K562 (cell line): ENCODE measurements around the gene UBXN6. TPM values are rescaled to one million over a fixed set of nuclear protein-coding genes. Genes with fewer than 3 reads are reported as not detected.
A peak's percentile ranks its signal among the peaks of the same experiment; 100 is the strongest.

Experiments
- ARID4B ChIP-seq: sonication (generic); formaldehyde crosslinking; IDR thresholded peaks from 2 replicates; pipeline ENCODE4 v1.8.0; 2022; ENCODE audit warnings: mild to moderate bottlenecking, missing genetic modification reagents
- CEBPG ChIP-seq, 3 experiments: fragments of 200-800 bp in 1 of 3; sonication (Bioruptor generic) in 1 of 3; sonication (generic) in 1 of 3; formaldehyde crosslinking in 1 of 3; IDR thresholded peaks in 2 of 3; conservative IDR thresholded peaks in 1 of 3; 2 replicates each; pipeline versions ENCODE4 v1.6.1 to v1.8.0; 2016 to 2022; ENCODE audit warnings: missing compliant biosample characterization in 2 of 3, missing genetic modification characterization in 2 of 3, mild to moderate bottlenecking in 1 of 3, missing genetic modification reagents in 1 of 3
- CGGBP1 ChIP-seq: fragments of 250-450 bp; sonication (Bioruptor Pico); IDR thresholded peaks from 2 replicates; pipeline ENCODE4 v1.9.0; 2021; ENCODE audit warnings: mild to moderate bottlenecking
- ELF1 ChIP-seq: fragments of 200-800 bp; sonication (Bioruptor generic); IDR thresholded peaks from 2 replicates; pipeline ENCODE4 v1.6.1; 2016; ENCODE audit warnings: missing genetic modification characterization, missing compliant biosample characterization
- FUS ChIP-seq: fragments of 200-400 bp; formaldehyde crosslinking; optimal IDR thresholded peaks from 2 replicates; pipeline ENCODE3; 2017; ENCODE audit warnings: low read depth, low read length
- GTF2B ChIP-seq: IDR thresholded peaks from 2 replicates; pipeline ENCODE4 v1.6.1; 2011; ENCODE audit not compliant: insufficient read length; ENCODE audit errors: extremely low read depth
- MBD2 ChIP-seq: sonication (generic); IDR thresholded peaks from 2 replicates; pipeline ENCODE4 v1.6.1; 2016; ENCODE audit warnings: low read depth, borderline replicate concordance
- MCM2 ChIP-seq: fragments of 450-650 bp; IDR thresholded peaks from 2 replicates; pipeline ENCODE4 v1.6.1; 2017; ENCODE audit warnings: low read depth, mild to moderate bottlenecking
- NR2C2 ChIP-seq, 2 experiments: fragments of 200-800 bp in 1 of 2; sonication (Bioruptor generic) in 1 of 2; sonication (generic) in 1 of 2; formaldehyde crosslinking in 1 of 2; IDR thresholded peaks; 2 replicates each; pipeline versions ENCODE4 v1.6.1 to v1.8.0; 2016 to 2022; ENCODE audit warnings: mild to moderate bottlenecking in 1 of 2, missing compliant biosample characterization in 1 of 2, missing genetic modification characterization in 1 of 2, missing genetic modification reagents in 1 of 2
- POLR2H ChIP-seq: IDR thresholded peaks from 2 replicates; pipeline ENCODE4 v1.6.1; 2016; ENCODE audit warnings: missing genetic modification characterization, low read depth, mild to moderate bottlenecking, control low read depth, missing compliant biosample characterization, moderate library complexity
- RBBP5 ChIP-seq: fragments of 200-600 bp; sonication (generic); IDR thresholded peaks from 2 replicates; pipeline ENCODE4 v1.6.1; 2012; ENCODE audit warnings: borderline replicate concordance, mild to moderate bottlenecking, low read length, control low read depth, inconsistent platforms; ENCODE audit not compliant: insufficient read depth, poor library complexity, severe bottlenecking
- SMC3 ChIP-seq: conservative IDR thresholded peaks from 2 replicates; pipeline ENCODE4 v1.6.1; 2011; ENCODE audit warnings: low read depth, low read length, improper control_type of control experiment; ENCODE audit not compliant: insufficient read depth
- SP1 ChIP-seq: sonication (generic); formaldehyde crosslinking; IDR thresholded peaks from 2 replicates; pipeline ENCODE4 v1.8.1; 2022; ENCODE audit warnings: mild to moderate bottlenecking, missing genetic modification reagents
- TAL1 ChIP-seq: fragments of 450-650 bp; IDR thresholded peaks from 2 replicates; pipeline ENCODE4 v1.6.1; 2016; ENCODE audit warnings: mild to moderate bottlenecking
- TBL1XR1 ChIP-seq, 2 experiments: IDR thresholded peaks; 2 replicates each; pipeline ENCODE4 v1.6.1; 2012; ENCODE audit warnings: improper control_type of control experiment in 2 of 2, low read length in 2 of 2, mild to moderate bottlenecking in 1 of 2
- ZNF398 ChIP-seq: fragments of 250-450 bp; sonication (Bioruptor Pico); IDR thresholded peaks from 2 replicates; pipeline ENCODE4 v1.8.0; 2021; ENCODE audit warnings: moderate library complexity, mild to moderate bottlenecking, inconsistent platforms
- ZNF740 ChIP-seq, 3 experiments: fragments of 200-800 bp in 1 of 3; sonication (Bioruptor generic) in 1 of 3; sonication (generic) in 1 of 3; formaldehyde crosslinking in 1 of 3; IDR thresholded peaks; 2 replicates each; pipeline versions ENCODE4 v1.6.1 to v1.8.0; 2016 to 2022; ENCODE audit warnings: mild to moderate bottlenecking in 2 of 3, missing compliant biosample characterization in 2 of 3, missing genetic modification characterization in 2 of 3, missing genetic modification reagents in 1 of 3
- ZNF766 ChIP-seq: fragments of 200-800 bp; sonication (Bioruptor generic); conservative IDR thresholded peaks from 2 replicates; pipeline ENCODE4 v1.6.1; 2016; ENCODE audit warnings: missing genetic modification characterization, missing compliant biosample characterization
- ZNF830 ChIP-seq: fragments of 250-450 bp; sonication (Bioruptor Pico); IDR thresholded peaks from 2 replicates; pipeline ENCODE4 v1.5.0; 2021; ENCODE audit warnings: mild to moderate bottlenecking
- polyA plus RNA-seq, 8 experiments: library from polyadenylated mRNA; depleted of rRNA in 4 of 8; stranded (reverse) in 5 of 8; unstranded in 3 of 8; fragments of >200 nt; fragmentation: Nextera tagmentation in 2 of 8; fragmentation: Illumina TruSeq in 1 of 8; extraction: Ambion mirVana in 2 of 8; extraction: Trizol in 1 of 8; gene quantifications; 2 replicates each; pipeline versions ENCODE4 v1.2.1 to v1.2.3, GENCODE V29; 2011 to 2014; ENCODE audit warnings: inconsistent platforms in 1 of 8, missing spikeins in 1 of 8
- total RNA-seq, 7 experiments: library from RNA; depleted of rRNA in 6 of 7; stranded (reverse); fragments of >200 nt in 6 of 7; fragmentation: Illumina TruSeq in 2 of 7; extraction: Trizol in 2 of 7; gene quantifications; 2 replicates each; pipeline versions ENCODE4 v1.2.1 to v1.2.3, GENCODE V29; 2011 to 2021; ENCODE audit warnings: low replicate concordance in 1 of 7

The UBXN6 gene
- total and polyA plus RNA-seq, 9 of the 15 experiments (the other 6 are each of a cell fraction or from before 2014, with no cell fraction given), result 0.48 to 90.2 (median 29.5) TPM

GRCh38 chr19:4399812-4400134 is 57.8 kb downstream of the UBXN6 start (continued):
- TF ChIP-seq GTF2B, result no peak
- TF ChIP-seq FUS, result no peak
- no peak for TF ChIP-seq POLR2H (tag)
- TF ChIP-seq TBL1XR1 (IDR thresholded peaks at IDR 0.05; ENCODE audit: low read length in 2 of 2), result no peak
- TF ChIP-seq ZNF766 (CRISPR knock-in tag), result no peak
- peak; percentile 80 for TF ChIP-seq RBBP5
- TF ChIP-seq ZNF830 (CRISPR knock-in tag), result no peak
- no peak for TF ChIP-seq NR2C2 (CRISPR knock-in tag; IDR thresholded peaks at IDR 0.05)
- TF ChIP-seq NR2C2 (tag; IDR thresholded peaks at IDR 0.05), result no peak
- TF ChIP-seq TAL1, result no peak
- TF ChIP-seq MBD2, result no peak
- no peak for TF ChIP-seq ZNF398
- TF ChIP-seq ARID4B, result peak; percentile 19; the same call in 1 of the 2 replicates
- no peak for TF ChIP-seq SMC3
- no peak for TF ChIP-seq CGGBP1 (CRISPR knock-in tag)
- no peak for TF ChIP-seq CEBPG (CRISPR knock-in tag; IDR thresholded peaks at IDR 0.05)
- no peak for TF ChIP-seq CEBPG (tag; conservative IDR thresholded peaks at IDR 0.05 in 1 of 2, IDR thresholded peaks at IDR 0.05 in 1 of 2)
- no peak for TF ChIP-seq ZNF740 (CRISPR knock-in tag; IDR thresholded peaks at IDR 0.05)
- TF ChIP-seq ZNF740 (tag; IDR thresholded peaks at IDR 0.05), result no peak
- no peak for TF ChIP-seq ELF1 (tag)
- TF ChIP-seq MCM2, result no peak
- TF ChIP-seq SP1 (CRISPR knock-in tag), result 0 out of 2 replicates have a peak, but pooled peaks have one; percentile 10
